Activated T-cell treated with anti-CD3 and anti-CD28 coated beads, Interleukin-2, amount 50 U/mL, for 24 hours (primary cell): ENCODE data around the gene GNG4.

ENCODE experiments used
- DNase-seq: peaks from one replicate; pipeline ENCODE4 v3.0.0-alpha.2; 2020
- H3K27ac Mint-ChIP-seq: 2 replicates; pipeline ENCODE4 v1.8.0; 2020; ENCODE audit warnings: mild to moderate bottlenecking, mixed read lengths
- H3K27me3 Mint-ChIP-seq: 2 replicates; pipeline ENCODE4 v1.8.0; 2020; ENCODE audit warnings: mixed read lengths
- H3K36me3 Mint-ChIP-seq: 2 replicates; pipeline ENCODE4 v1.8.0; 2020; ENCODE audit warnings: low read depth, mixed read lengths
- H3K4me1 Mint-ChIP-seq: 2 replicates; pipeline ENCODE4 v1.8.0; 2020; ENCODE audit warnings: low read depth, mixed read lengths
- H3K4me3 Mint-ChIP-seq: 2 replicates; pipeline ENCODE4 v1.8.0; 2020; ENCODE audit warnings: mild to moderate bottlenecking, moderate library complexity, mixed read lengths
- H3K9me3 Mint-ChIP-seq: 2 replicates; pipeline ENCODE4 v1.8.0; 2020; ENCODE audit warnings: mixed read lengths

GNG4 gene

GRCh38 chr1:235525314-235525713 lies 124.3 kb downstream of the GNG4 start:
- no peaks in the 10 kb centered on the region for H3K4me1 Mint-ChIP-seq

GRCh38 chr1:235516862-235517446 lies 132.6 kb downstream of the GNG4 start:
- Mint-ChIP-seq H3K4me3 (no peak overlapping the region), H3K4me1 (peaks cover 7% of the 10 kb centered on the region), H3K27ac (no peak overlapping the region), H3K27me3 (no peaks in the 10 kb centered on the region), H3K36me3 (no peaks in the 10 kb centered on the region), H3K9me3 (no peaks in the 10 kb centered on the region)
- no peak for DNase-seq

More at GRCh38 chr1:235525314-235525713, 124.3 kb downstream of the GNG4 start:
- no peaks in the 10 kb centered on the region for H3K36me3 Mint-ChIP-seq
- H3K4me3 Mint-ChIP-seq: no peak overlapping the region
- DNase-seq: no peak
- H3K9me3 Mint-ChIP-seq: no peaks in the 10 kb centered on the region
- no peaks in the 10 kb centered on the region for H3K27me3 Mint-ChIP-seq
- no peak overlapping the region for H3K27ac Mint-ChIP-seq

- no peaks in the 10 kb centered on the region for H3K9me3 Mint-ChIP-seq
- no peaks in the 10 kb centered on the region for H3K27me3 Mint-ChIP-seq
- no peaks in the 10 kb centered on the region for H3K36me3 Mint-ChIP-seq
- H3K4me1 Mint-ChIP-seq: peaks cover 7% of the 10 kb centered on the region
- no peak for DNase-seq
- H3K27ac Mint-ChIP-seq: no peak overlapping the region
- no peak overlapping the region for H3K4me3 Mint-ChIP-seq
These were observed 133.6 kb downstream of the GNG4 start for GRCh38 chr1:235515844-235516512.

GRCh38 chr1:235513495-235514366 lies 135.9 kb downstream of the GNG4 start:
- Mint-ChIP-seq H3K36me3 (no peaks in the 10 kb centered on the region), H3K4me1 (peaks cover 7% of the 10 kb centered on the region), H3K27me3 (no peaks in the 10 kb centered on the region), H3K9me3 (no peaks in the 10 kb centered on the region), H3K4me3 (no peak overlapping the region), H3K27ac (no peak overlapping the region)
- DNase-seq: no peak

GRCh38 chr1:235511470-235512240 lies 137.9 kb downstream of the GNG4 start:
- Mint-ChIP-seq H3K27me3 (no peaks in the 10 kb centered on the region), H3K4me3 (no peak overlapping the region), H3K9me3 (no peaks in the 10 kb centered on the region), H3K27ac (no peak overlapping the region), H3K36me3 (no peaks in the 10 kb centered on the region), H3K4me1 (peaks cover 9% of the 10 kb centered on the region)
- DNase-seq: no peak

- Mint-ChIP-seq H3K9me3 (no peaks in the 10 kb centered on the region), H3K36me3 (no peaks in the 10 kb centered on the region), H3K4me1 (peaks cover 16% of the 10 kb centered on the region), H3K27me3 (no peaks in the 10 kb centered on the region), H3K27ac (no peak overlapping the region), H3K4me3 (no peak overlapping the region)
- DNase-seq: no peak
These were observed 138.8 kb downstream of the GNG4 start for GRCh38 chr1:235510823-235511222.

GRCh38 chr1:235507623-235508022 lies 142.0 kb downstream of the GNG4 start:
- H3K9me3 Mint-ChIP-seq: no peaks in the 10 kb centered on the region
- H3K4me1 Mint-ChIP-seq: peaks cover 24% of the 10 kb centered on the region
- H3K27me3 Mint-ChIP-seq: no peaks in the 10 kb centered on the region
- no peak for DNase-seq
- H3K27ac Mint-ChIP-seq: no peak overlapping the region
- no peak overlapping the region for H3K4me3 Mint-ChIP-seq
- H3K36me3 Mint-ChIP-seq: peaks cover 14% of the 10 kb centered on the region

- H3K4me1 Mint-ChIP-seq: peaks cover 39% of the 10 kb centered on the region
- no peaks in the 10 kb centered on the region for H3K27me3 Mint-ChIP-seq
- peak overlapping the region; percentile 98 for H3K27ac Mint-ChIP-seq
- peaks cover 14% of the 10 kb centered on the region for H3K36me3 Mint-ChIP-seq
- no peaks in the 10 kb centered on the region for H3K9me3 Mint-ChIP-seq
- peak overlapping the region; percentile 90 for H3K4me3 Mint-ChIP-seq
- peak; percentile 99 for DNase-seq
These were observed 144.9 kb downstream of the GNG4 start for GRCh38 chr1:235504494-235505222.

GRCh38 chr1:235504122-235504493 lies 145.5 kb downstream of the GNG4 start, which contains the start of gene B3GALNT2:
Gene B3GALNT2, minus strand, starts transcription at chr1:235504452. Its CDS starts 200 bp downstream, at chr1:235504252.
- no peaks in the 10 kb centered on the region for H3K9me3 Mint-ChIP-seq
- H3K27me3 Mint-ChIP-seq: no peaks in the 10 kb centered on the region
- H3K4me1 Mint-ChIP-seq: peaks cover 39% of the 10 kb centered on the region
- H3K36me3 Mint-ChIP-seq: peaks cover 14% of the 10 kb centered on the region
- no peak for DNase-seq
- H3K27ac Mint-ChIP-seq: peak within 1 kb of the TSS; percentile 98
- H3K4me3 Mint-ChIP-seq: peak within 1 kb of the TSS; percentile 91

- Mint-ChIP-seq H3K9me3 (no peaks in the 10 kb centered on the region), H3K27ac (peak overlapping the region; percentile 91)
These were observed 146.0 kb downstream of the GNG4 start for GRCh38 chr1:235503403-235504121.

GRCh38 chr1:235502601-235503402 lies 146.8 kb downstream of the GNG4 start:
- Mint-ChIP-seq H3K9me3 (no peaks in the 10 kb centered on the region), H3K27me3 (no peaks in the 10 kb centered on the region), H3K4me1 (peaks cover 39% of the 10 kb centered on the region), H3K27ac (peak overlapping the region; percentile 91), H3K36me3 (peaks cover 14% of the 10 kb centered on the region), H3K4me3 (peak overlapping the region; percentile 91)
- no peak for DNase-seq

More at GRCh38 chr1:235503403-235504121, 146.0 kb downstream of the GNG4 start:
- Mint-ChIP-seq H3K4me3 (peak overlapping the region; percentile 91), H3K4me1 (peaks cover 39% of the 10 kb centered on the region), H3K36me3 (peaks cover 14% of the 10 kb centered on the region), H3K27me3 (no peaks in the 10 kb centered on the region)
- DNase-seq: no peak

- H3K9me3 Mint-ChIP-seq: no peaks in the 10 kb centered on the region
- H3K4me1 Mint-ChIP-seq: peaks cover 28% of the 10 kb centered on the region
- no peaks in the 10 kb centered on the region for H3K27me3 Mint-ChIP-seq
- no peak overlapping the region for H3K4me3 Mint-ChIP-seq
- H3K27ac Mint-ChIP-seq: no peak overlapping the region
- DNase-seq: no peak
- peaks cover 14% of the 10 kb centered on the region for H3K36me3 Mint-ChIP-seq
These were observed 148.5 kb downstream of the GNG4 start for GRCh38 chr1:235500971-235501540.
